A549 (cell line): Measurements from ENCODE around the gene NYAP1. TPM values are rescaled to one million over a fixed set of nuclear protein-coding genes. Genes with fewer than 3 reads are reported as not detected.

Source experiments
- ATAC-seq, 2 experiments: fragments of 200-7000 bp in 1 of 2; fragments of >200 bp in 1 of 2; cut with Nextera tagmentation in 1 of 2; cut with Tn5 transposase in 1 of 2; 3 replicates each; pipeline versions ENCODE4 v1.8.0 to v1.9.1; 2018 to 2020; ENCODE audit warnings: mild to moderate bottlenecking in 1 of 2, moderate library complexity in 1 of 2
- CTCF ChIA-PET: fragments of 300-600 bp; sonication (Branson Sonifier 250); formaldehyde crosslinking; extraction: SDS; loops from one replicate; lab custom pipeline; 2021; ENCODE audit warnings: antibody characterized with exemption, inconsistent platforms; lab: Yijun Ruan, JAX
- POLR2A ChIA-PET: fragments of 350-600 bp; formaldehyde crosslinking; extraction: SDS; loops from one replicate; lab custom pipeline; 2021; ENCODE audit warnings: antibody characterized with exemption, inconsistent platforms; lab: Yijun Ruan, JAX
- DNase-seq, 2 experiments: peaks; one replicate each; pipeline versions ENCODE4 v3.0.0 to v3.0.0-alpha.2; 2011 to 2016; ENCODE audit warnings: low read depth in 1 of 2, low spot score in 1 of 2
- FAIRE-seq: peaks from 2 replicates; lab custom pipeline; 2011; peaks lifted over from hg19 to GRCh38; lab: Jason Lieb, UNC
- H3K27ac ChIP-seq, 2 experiments: fragments of >200 bp; sonication (Bioruptor Twin); formaldehyde crosslinking; 3 replicates each; pipeline ENCODE4 v1.5.1; 2016 to 2017
- H3K4me1 ChIP-seq: fragments of >200 bp; sonication (Bioruptor Twin); formaldehyde crosslinking; 3 replicates; pipeline ENCODE4 v1.6.1; 2016
- H3K4me2 ChIP-seq: fragments of >200 bp; sonication (Bioruptor Twin); formaldehyde crosslinking; 3 replicates; pipeline ENCODE4 v1.6.1; 2016
- H3K4me3 ChIP-seq: fragments of >200 bp; sonication (Bioruptor Twin); formaldehyde crosslinking; 3 replicates; pipeline ENCODE4 v1.5.1; 2016
- H3K9me3 ChIP-seq: fragments of >200 bp; sonication (Bioruptor Twin); formaldehyde crosslinking; 3 replicates; pipeline ENCODE4 v1.6.1; 2016
- CBX8 ChIP-seq: fragments of 200-600 bp; sonication (generic); IDR thresholded peaks from 2 replicates; pipeline ENCODE4 v1.6.1; 2016
- FOSL2 ChIP-seq, 2 experiments: fragments of 450-650 bp in 1 of 2; fragments of >200 bp in 1 of 2; sonication (Bioruptor Twin) in 1 of 2; formaldehyde crosslinking; IDR thresholded peaks; 2 replicates each; pipeline versions ENCODE4 v1.5.0 to v1.6.1; 2016 to 2020; ENCODE audit warnings: mild to moderate bottlenecking in 1 of 2, moderate library complexity in 1 of 2
- HDAC2 ChIP-seq: fragments of 200-600 bp; sonication (generic); IDR thresholded peaks from 2 replicates; pipeline ENCODE4 v1.6.1; 2016
- HES2 ChIP-seq: fragments of >200 bp; sonication (Bioruptor Twin); formaldehyde crosslinking; IDR thresholded peaks from 2 replicates; pipeline ENCODE4 v1.6.1; 2016
- HEYL ChIP-seq: fragments of 250-450 bp; sonication (Bioruptor Pico); IDR thresholded peaks from 2 replicates; pipeline ENCODE4 v1.8.0; 2021; ENCODE audit warnings: mild to moderate bottlenecking, moderate library complexity
- HMGXB4 ChIP-seq: fragments of 250-450 bp; sonication (Bioruptor Pico); IDR thresholded peaks from 2 replicates; pipeline ENCODE4 v1.5.0; 2021; ENCODE audit warnings: mild to moderate bottlenecking, moderate library complexity, borderline replicate concordance
- HOXA7 ChIP-seq: fragments of 250-450 bp; sonication (Bioruptor Pico); IDR thresholded peaks from 2 replicates; pipeline ENCODE4 v1.5.0; 2020; ENCODE audit warnings: mild to moderate bottlenecking, moderate library complexity
- HOXB5 ChIP-seq: fragments of 250-450 bp; sonication (Bioruptor Pico); IDR thresholded peaks from 2 replicates; pipeline ENCODE4 v1.5.0; 2020; ENCODE audit warnings: mild to moderate bottlenecking, moderate library complexity
- JUN ChIP-seq, 2 experiments: fragments of >200 bp; sonication (Bioruptor Twin); formaldehyde crosslinking; IDR thresholded peaks; 2 replicates in 1 of 2; 3 replicates in 1 of 2; pipeline ENCODE4 v1.6.1; 2016 to 2017
- MAFK ChIP-seq: fragments of 450-650 bp; IDR thresholded peaks from 2 replicates; pipeline ENCODE4 v1.6.1; 2014; ENCODE audit not compliant: partially characterized antibody
- NFE2L2 ChIP-seq: fragments of 150-350 bp; conservative IDR thresholded peaks from 2 replicates; pipeline ENCODE4 v1.6.1; 2014; ENCODE audit warnings: low read length
- NPAS2 ChIP-seq: fragments of 250-450 bp; sonication (Bioruptor Pico); IDR thresholded peaks from 2 replicates; pipeline ENCODE4 v1.8.0; 2022; ENCODE audit warnings: mild to moderate bottlenecking, moderate library complexity, borderline replicate concordance
- PBX3 ChIP-seq: IDR thresholded peaks from 2 replicates; pipeline ENCODE4 v1.6.1; 2012
- RARB ChIP-seq: fragments of 250-450 bp; sonication (Bioruptor Pico); IDR thresholded peaks from 2 replicates; pipeline ENCODE4 v1.8.0; 2021; ENCODE audit warnings: mild to moderate bottlenecking, moderate library complexity
- REST ChIP-seq: fragments of 200-600 bp; sonication (generic); IDR thresholded peaks from 2 replicates; pipeline ENCODE4 v1.6.1; 2016; ENCODE audit warnings: antibody characterized with exemption, mild to moderate bottlenecking, moderate library complexity
- SREBF2 ChIP-seq: fragments of 450-650 bp; IDR thresholded peaks from 2 replicates; pipeline ENCODE4 v1.6.1; 2014; ENCODE audit warnings: mild to moderate bottlenecking, moderate library complexity
- ZC3H11A ChIP-seq: fragments of 450-650 bp; IDR thresholded peaks from 2 replicates; pipeline ENCODE4 v1.6.1; 2014; ENCODE audit warnings: antibody characterized with exemption, mild to moderate bottlenecking
- WGBS: methylation state at CpG from one replicate; pipeline ENCODE4 v1.1.6; 2017; ENCODE audit errors: missing lambda C conversion rate; 5-methylcytosine and 5-hydroxymethylcytosine counted together
- polyA plus RNA-seq, 4 experiments: library from polyadenylated mRNA; depleted of rRNA in 3 of 4; stranded (reverse); fragments of >200 nt; fragmentation: RNase III in 1 of 4; extraction: RNeasy Plus Mini Kit Qiagen cat#74134 plus additional on column Dnase treatment in 1 of 4; gene quantifications; 2 replicates in 3 of 4; 3 replicates in 1 of 4; pipeline ENCODE4 v1.2.3, GENCODE V29; 2011 to 2017

Gene NYAP1
- polyA plus RNA-seq, 2 of the 4 experiments (the other 2 are of a cell fraction) = 0.47 to 3.1 TPM

GRCh38 chr7:100466653-100467605, 16.8 kb upstream of the NYAP1 start:
- H3K4me1 ChIP-seq = peaks cover 5% of the 10 kb centered on the region; the same call in 2 of the 3 replicates
- H3K4me3 ChIP-seq = no peak overlapping the region
- ATAC-seq (no peak), FAIRE-seq (no peak), DNase-seq (no peak)
- TF ChIP-seq RARB (CRISPR knock-in tag) = no peak
- TF ChIP-seq HES2 = no peak
- TF ChIP-seq HOXA7 = no peak
- WGBS = 91% methylated on average over 25 of the region's 32 CpGs
- ChIA-PET POLR2A (no interaction called here), CTCF (interaction anchor here (7.5 to 11.9 kb wide), 2 partner anchors 13 to 95 kb away, joined by 127 to 273 read pairs; partner anchors contain the start of genes NYAP1 and TSC22D4)
- H3K4me2 ChIP-seq = no peak overlapping the region
- H3K9me3 ChIP-seq = no peaks in the 10 kb centered on the region
- no peak overlapping the region for H3K27ac ChIP-seq

- H3K9me3 ChIP-seq = no peaks in the 10 kb centered on the region
- no peak overlapping the region for H3K4me2 ChIP-seq
- ChIA-PET CTCF (interaction anchor here (1.1 to 11.9 kb wide), 12 partner anchors 8 to 229 kb away, joined by 3 to 273 read pairs (median 10); partner anchors contain the start of genes NYAP1 and TSC22D4), POLR2A (no interaction called here)
- TF ChIP-seq ZC3H11A (no peak), NPAS2 (no peak), PBX3 (no peak), HMGXB4 (CRISPR knock-in tag) (no peak), HOXA7 (no peak), CBX8 (no peak), REST (no peak), FOSL2 (IDR thresholded peaks at IDR 0.05) (no peak), FOSL2 (CRISPR knock-in tag; IDR thresholded peaks at IDR 0.05) (no peak), HEYL (CRISPR knock-in tag) (no peak), NFE2L2 (no peak), HOXB5 (CRISPR knock-in tag) (no peak), JUN (IDR thresholded peaks at IDR 0.05) (no peak), RARB (CRISPR knock-in tag) (no peak), HDAC2 (no peak), SREBF2 (no peak), MAFK (no peak)
- FAIRE-seq (no peak), ATAC-seq (no peak), DNase-seq (no peak)
- peaks cover 11% of the 10 kb centered on the region for H3K4me1 ChIP-seq
- H3K27ac ChIP-seq = no peak overlapping the region
- no peak overlapping the region for H3K4me3 ChIP-seq
- WGBS = 92% methylated on average over 8 of the region's 22 CpGs
Observed at GRCh38 chr7:100467638-100468373, 15.9 kb upstream of the NYAP1 start.
